CD4-positive, alpha-beta T cell treated with Interleukin-4 for 4 hours (primary cell): ENCODE data around the gene GPI.
"Not testable (repeated sequence)": the region's sequence is repeated elsewhere in the genome, so short reads cannot be mapped to it uniquely, and the experiment has no call there.

ENCODE experiments used
- DNase-seq: peaks from one replicate; pipeline ENCODE4 v3.0.0-alpha.2; 2020

GPI gene

GRCh38 chr19:34370117-34370516 lies 5.1 kb downstream of the GPI start:
- no peak for DNase-seq

GRCh38 chr19:34370983-34371382 lies 6.0 kb downstream of the GPI start:
- DNase-seq = no peak

GRCh38 chr19:34373601-34374288 lies 8.7 kb downstream of the GPI start:
- DNase-seq = no peak

- no peak for DNase-seq
Observed at GRCh38 chr19:34375598-34375997, 10.6 kb downstream of the GPI start.

- no peak for DNase-seq
Observed at GRCh38 chr19:34380639-34381241, 15.7 kb downstream of the GPI start.

GRCh38 chr19:34381399-34382251 lies 16.6 kb downstream of the GPI start:
- no peak for DNase-seq

GRCh38 chr19:34382471-34382870 lies 17.5 kb downstream of the GPI start:
- DNase-seq = no peak

- DNase-seq = no peak
Observed at GRCh38 chr19:34383599-34383998, 18.6 kb downstream of the GPI start.

GRCh38 chr19:34386645-34387445 lies 21.8 kb downstream of the GPI start:
- no peak for DNase-seq

GRCh38 chr19:34387446-34387810 lies 22.4 kb downstream of the GPI start:
- no peak for DNase-seq

GRCh38 chr19:34388745-34389144 lies 23.7 kb downstream of the GPI start:
- not testable (repeated sequence) for DNase-seq

- DNase-seq = no peak
Observed at GRCh38 chr19:34391813-34392212, 26.8 kb downstream of the GPI start.

GRCh38 chr19:34393031-34393430 lies 28.0 kb downstream of the GPI start:
- no peak for DNase-seq

- no peak for DNase-seq
Observed at GRCh38 chr19:34393629-34394028, 28.6 kb downstream of the GPI start.

- DNase-seq = no peak
Observed at GRCh38 chr19:34397853-34398252, 32.9 kb downstream of the GPI start.

GRCh38 chr19:34399886-34400285 lies 34.9 kb downstream of the GPI start:
- DNase-seq = no peak

GRCh38 chr19:34400844-34401243 lies 35.8 kb downstream of the GPI start:
- DNase-seq = not testable (repeated sequence)

GRCh38 chr19:34402074-34402600 lies 37.1 kb downstream of the GPI start:
- DNase-seq = no peak

GRCh38 chr19:34403784-34404108 lies 38.8 kb downstream of the GPI start:
- no peak for DNase-seq

GRCh38 chr19:34404109-34404909 lies 39.3 kb downstream of the GPI start, which contains the start of gene PDCD2L:
Gene PDCD2L (plus strand): TSS chr19:34404399. CDS start chr19:34404431, 32 bp downstream.
- DNase-seq = peak; percentile 90

GRCh38 chr19:34405892-34406660 lies 41.1 kb downstream of the GPI start:
- no peak for DNase-seq
